ENCODE data around the gene MPC2.

Gene MPC2

GRCh38 chr1:167968569-167968968 lies 31.7 kb upstream of the MPC2 start:
- no peak for DNase-seq (ENCODE audit: low read depth in 1 of 2, low spot score in 1 of 2)
- Histone ChIP-seq H3K27ac (replicated peaks) (no peak overlapping the region), H3K27me3 (ENCODE audit: insufficient read depth, poor library complexity, severe bottlenecking) (no peaks in the 10 kb centered on the region), H3K4me3 (replicated peaks; ENCODE audit: insufficient read depth, low read length) (no peak overlapping the region)
- TF ChIP-seq POLR2AphosphoS5 (IDR thresholded peaks at IDR 0.05; ENCODE audit: low read depth): no peak
- TF ChIP-seq SPI1 (IDR thresholded peaks at IDR 0.05; ENCODE audit: borderline replicate concordance, low read depth): no peak
- no peak for TF ChIP-seq GABPA (IDR thresholded peaks at IDR 0.05; ENCODE audit: low read depth)
- no peak for TF ChIP-seq CTCF (IDR thresholded peaks at IDR 0.05; ENCODE audit: insufficient read depth, low read length)
- no peak for TF ChIP-seq REST (IDR thresholded peaks at IDR 0.05; ENCODE audit: insufficient replicate concordance, low read depth)

- H3K4me3 ChIP-seq (replicated peaks; ENCODE audit: insufficient read depth, low read length): no peak overlapping the region
- H3K27me3 ChIP-seq (ENCODE audit: insufficient read depth, poor library complexity, severe bottlenecking): no peaks in the 10 kb centered on the region
- no peak overlapping the region for H3K27ac ChIP-seq (replicated peaks)
- no peak for TF ChIP-seq CTCF (IDR thresholded peaks at IDR 0.05; ENCODE audit: insufficient read depth, low read length)
- no peak for DNase-seq (ENCODE audit: low read depth in 1 of 2, low spot score in 1 of 2)
Measured at GRCh38 chr1:167966050-167966449, 29.2 kb upstream of the MPC2 start.

GRCh38 chr1:167964646-167965045 lies 27.8 kb upstream of the MPC2 start:
- DNase-seq (ENCODE audit: low read depth in 1 of 2, low spot score in 1 of 2): no peak
- Histone ChIP-seq H3K4me3 (replicated peaks; ENCODE audit: insufficient read depth, low read length) (no peak overlapping the region), H3K27me3 (ENCODE audit: insufficient read depth, poor library complexity, severe bottlenecking) (no peaks in the 10 kb centered on the region), H3K27ac (replicated peaks) (no peak overlapping the region)
- TF ChIP-seq SPI1 (IDR thresholded peaks at IDR 0.05; ENCODE audit: borderline replicate concordance, low read depth) (no peak), GABPA (IDR thresholded peaks at IDR 0.05; ENCODE audit: low read depth) (no peak), CTCF (IDR thresholded peaks at IDR 0.05; ENCODE audit: insufficient read depth, low read length) (no peak), REST (IDR thresholded peaks at IDR 0.05; ENCODE audit: insufficient replicate concordance, low read depth) (no peak), POLR2AphosphoS5 (IDR thresholded peaks at IDR 0.05; ENCODE audit: low read depth) (no peak)

- Histone ChIP-seq H3K27me3 (ENCODE audit: insufficient read depth, poor library complexity, severe bottlenecking) (no peaks in the 10 kb centered on the region), H3K27ac (replicated peaks) (no peak overlapping the region), H3K4me3 (replicated peaks; ENCODE audit: insufficient read depth, low read length) (no peak overlapping the region)
- TF ChIP-seq SPI1 (IDR thresholded peaks at IDR 0.05; ENCODE audit: borderline replicate concordance, low read depth) (no peak), REST (IDR thresholded peaks at IDR 0.05; ENCODE audit: insufficient replicate concordance, low read depth) (no peak), CTCF (IDR thresholded peaks at IDR 0.05; ENCODE audit: insufficient read depth, low read length) (no peak), POLR2AphosphoS5 (IDR thresholded peaks at IDR 0.05; ENCODE audit: low read depth) (no peak), GABPA (IDR thresholded peaks at IDR 0.05; ENCODE audit: low read depth) (no peak)
- DNase-seq (ENCODE audit: low read depth in 1 of 2, low spot score in 1 of 2): no peak
Measured at GRCh38 chr1:167957710-167958109, 20.8 kb upstream of the MPC2 start.
